IMR-90 (cell line): ENCODE measurements around the gene BAZ1A. TPM values are rescaled to one million over a fixed set of nuclear protein-coding genes. Genes with fewer than 3 reads are reported as not detected.

Source experiments
- ATAC-seq: fragments of 200-7000 bp; cut with Tn5 transposase; 2 replicates; pipeline ENCODE4 v1.9.1; 2020; ENCODE audit warnings: low read depth, mild to moderate bottlenecking, moderate library complexity
- BruUV-seq: library from RNA; stranded (reverse); fragments of 400-500 nt; replicated peaks from 2 replicates; lab custom pipeline; 2021; lab: Mats Ljungman, UMichigan
- CTCF ChIA-PET: fragments of 300-600 bp; formaldehyde crosslinking; extraction: SDS; loops from one replicate; lab custom pipeline; 2021; ENCODE audit warnings: antibody characterized with exemption; lab: Yijun Ruan, JAX
- POLR2A ChIA-PET: fragments of 300-600 bp; sonication (Branson Sonifier 250); formaldehyde crosslinking; loops from one replicate; lab custom pipeline; 2022; ENCODE audit warnings: antibody characterized with exemption; ENCODE audit not compliant: unreplicated experiment; lab: Charles Lee
- DNase-seq: peaks from one replicate; pipeline ENCODE4 v3.0.0; 2013
- H2AFZ ChIP-seq: replicated peaks from 2 replicates; pipeline ENCODE3; 2013; ENCODE audit warnings: low read length, mild to moderate bottlenecking; ENCODE audit not compliant: poor library complexity
- H2AK5ac ChIP-seq: 2 replicates; pipeline ENCODE4 v1.6.1; 2013; ENCODE audit warnings: low read depth, low read length, inconsistent platforms
- H2AK9ac ChIP-seq: replicated peaks from 2 replicates; pipeline ENCODE3; 2013; ENCODE audit warnings: mild to moderate bottlenecking, low read depth, low read length, moderate library complexity; ENCODE audit not compliant: poor library complexity
- H2BK120ac ChIP-seq: 2 replicates; pipeline ENCODE4 v1.6.1; 2013; ENCODE audit warnings: low read depth, low read length, inconsistent platforms
- H2BK15ac ChIP-seq: 3 replicates; pipeline ENCODE4 v1.6.1; 2013; ENCODE audit warnings: low read depth, low read length, inconsistent platforms
- H2BK20ac ChIP-seq: 2 replicates; pipeline ENCODE4 v1.6.1; 2013; ENCODE audit warnings: low read depth, mild to moderate bottlenecking, inconsistent platforms, low read length, moderate library complexity
- H2BK5ac ChIP-seq: 2 replicates; pipeline ENCODE4 v1.6.1; 2013; ENCODE audit warnings: mild to moderate bottlenecking, low read depth, low read length, inconsistent platforms; ENCODE audit not compliant: poor library complexity, severe bottlenecking
- H3K14ac ChIP-seq: replicated peaks from 2 replicates; pipeline ENCODE4 v1.6.1; 2013; ENCODE audit warnings: low read depth, low read length, inconsistent platforms
- H3K18ac ChIP-seq: 2 replicates; pipeline ENCODE4 v1.6.1; 2013; ENCODE audit warnings: low read depth, low read length, control low read depth
- H3K23ac ChIP-seq: 2 replicates; pipeline ENCODE4 v1.6.1; 2013; ENCODE audit warnings: low read depth, low read length, inconsistent platforms
- H3K27ac ChIP-seq: 2 replicates; pipeline ENCODE4 v1.5.1; 2013; ENCODE audit warnings: mild to moderate bottlenecking, control low read depth, low read length; ENCODE audit not compliant: insufficient read depth
- H3K27me3 ChIP-seq: 2 replicates; pipeline ENCODE4 v1.6.1; 2013; ENCODE audit warnings: low read length; ENCODE audit not compliant: control insufficient read depth, insufficient read depth
- H3K36me3 ChIP-seq: 2 replicates; pipeline ENCODE4 v1.6.1; 2013; ENCODE audit warnings: low read length, mixed read lengths; ENCODE audit not compliant: control insufficient read depth, insufficient read depth
- H3K4ac ChIP-seq: 2 replicates; pipeline ENCODE4 v1.6.1; 2013; ENCODE audit warnings: low read depth, low read length, inconsistent platforms
- H3K4me1 ChIP-seq: 2 replicates; pipeline ENCODE4 v1.6.1; 2013; ENCODE audit warnings: low read length, mixed read lengths; ENCODE audit not compliant: control insufficient read depth, insufficient read depth
- H3K4me2 ChIP-seq: 2 replicates; pipeline ENCODE4 v1.6.1; 2013; ENCODE audit warnings: low read depth, mild to moderate bottlenecking, control low read depth, low read length, moderate library complexity
- H3K4me3 ChIP-seq: 2 replicates; pipeline ENCODE4 v1.5.1; 2013; ENCODE audit warnings: low read depth, mild to moderate bottlenecking, control low read depth, low read length, moderate library complexity; ENCODE audit not compliant: insufficient read depth
- H3K56ac ChIP-seq: 2 replicates; pipeline ENCODE4 v1.6.1; 2013; ENCODE audit warnings: low read length, inconsistent platforms; ENCODE audit not compliant: insufficient read depth; ENCODE audit errors: extremely low read depth
- H3K79me1 ChIP-seq, 2 experiments: 2 replicates each; pipeline ENCODE4 v1.6.1; 2013; ENCODE audit warnings: low read length in 2 of 2, inconsistent platforms in 1 of 2, low read depth in 1 of 2
- H3K9ac ChIP-seq: 2 replicates; pipeline ENCODE4 v1.6.1; 2013; ENCODE audit warnings: low read depth, low read length, control low read depth
- H3K9me1 ChIP-seq: 2 replicates; pipeline ENCODE4 v1.6.1; 2013; ENCODE audit warnings: low read length, inconsistent platforms; ENCODE audit not compliant: insufficient read depth
- H3K9me3 ChIP-seq: 2 replicates; pipeline ENCODE4 v1.6.1; 2013; ENCODE audit warnings: low read length; ENCODE audit not compliant: control insufficient read depth, insufficient read depth
- H4K20me1 ChIP-seq: 2 replicates; pipeline ENCODE4 v1.6.1; 2013; ENCODE audit warnings: low read length, inconsistent platforms; ENCODE audit not compliant: insufficient read depth
- H4K5ac ChIP-seq: 2 replicates; pipeline ENCODE4 v1.6.1; 2013; ENCODE audit warnings: mild to moderate bottlenecking, low read depth, low read length, control low read depth
- H4K8ac ChIP-seq, 2 experiments: 2 replicates each; pipeline ENCODE4 v1.6.1; 2013; ENCODE audit warnings: low read depth in 2 of 2, low read length in 2 of 2, control low read depth in 1 of 2, inconsistent platforms in 1 of 2
- H4K91ac ChIP-seq: 2 replicates; pipeline ENCODE4 v1.6.1; 2013; ENCODE audit warnings: low read depth, low read length, inconsistent platforms; ENCODE audit not compliant: insufficient read depth
- BHLHE40 ChIP-seq: fragments of 150-350 bp; IDR thresholded peaks from 2 replicates; pipeline ENCODE4 v1.6.1; 2016; ENCODE audit warnings: mild to moderate bottlenecking, low read depth, low read length
- CHD1 ChIP-seq: IDR thresholded peaks from 2 replicates; pipeline ENCODE4 v1.6.1; 2012; ENCODE audit warnings: low read depth, low read length, improper control_type of control experiment
- FOS ChIP-seq: fragments of 150-350 bp; IDR thresholded peaks from 2 replicates; pipeline ENCODE4 v1.6.1; 2016; ENCODE audit warnings: low read depth, low read length
- MXI1 ChIP-seq: IDR thresholded peaks from 2 replicates; pipeline ENCODE4 v1.6.1; 2012; ENCODE audit warnings: low read depth, mild to moderate bottlenecking, low read length, moderate library complexity, borderline replicate concordance
- NFE2L2 ChIP-seq: fragments of 150-350 bp; IDR thresholded peaks from 2 replicates; pipeline ENCODE4 v1.6.1; 2016; ENCODE audit warnings: low read depth, mild to moderate bottlenecking, low read length
- RAD21 ChIP-seq: IDR thresholded peaks from 2 replicates; pipeline ENCODE4 v1.6.1; 2012; ENCODE audit warnings: low read length, improper control_type of control experiment
- RFX5 ChIP-seq: IDR thresholded peaks from 2 replicates; pipeline ENCODE4 v1.8.0; 2012; ENCODE audit warnings: low read depth, mild to moderate bottlenecking, low read length, moderate library complexity
- SMC3 ChIP-seq: fragments of 150-350 bp; IDR thresholded peaks from 2 replicates; pipeline ENCODE4 v1.6.1; 2016; ENCODE audit warnings: low read depth, mild to moderate bottlenecking, antibody characterized with exemption, low read length, moderate library complexity
- WGBS, 2 experiments: methylation state at CpG; one replicate each; pipeline versions ENCODE4 v1.1.5 to v1.1.7; 2013; ENCODE audit warnings: missing lambda C conversion rate in 2 of 2; ENCODE audit not compliant: insufficient read length in 1 of 2; ENCODE audit errors: extremely low coverage in 2 of 2; 5-methylcytosine and 5-hydroxymethylcytosine counted together
- dilution Hi-C: fragments of 300-500 bp; cut with HindIII; formaldehyde crosslinking; loops from one replicate; pipeline ENCODE4 v1.14.3; 2018; ENCODE audit warnings: low sequenced_read_pairs; ENCODE audit not compliant: unreplicated experiment
- in situ Hi-C: fragments of 300-500 bp; cut with MboI; formaldehyde crosslinking; loops from 3 replicates; pipeline ENCODE4 v1.14.3; 2019; ENCODE audit warnings: low sequenced_read_pairs, inconsistent platforms, mixed read lengths
- intact Hi-C: fragments of 100-400 bp; cut with micrococcal nuclease; formaldehyde crosslinking; loops from 2 replicates; pipeline ENCODE4 v1.10.0; 2022
- polyA plus RNA-seq, 3 experiments: library from polyadenylated mRNA; depleted of rRNA; stranded (reverse); fragments of >200 nt; gene quantifications; 2 replicates each; pipeline ENCODE4 v1.2.3, GENCODE V29; 2012; ENCODE audit warnings: low replicate concordance in 1 of 3
- total RNA-seq: library from RNA; depleted of rRNA; stranded (reverse); fragments of >200 nt; gene quantifications from 2 replicates; pipeline ENCODE4 v1.2.3, GENCODE V29; 2012
- TF ChIP-seq, protein P1 (sequence below): fragments of 150-350 bp; IDR thresholded peaks from 2 replicates; pipeline ENCODE4 v1.6.1; 2017; ENCODE audit warnings: mild to moderate bottlenecking, antibody characterized with exemption, low read length, low read depth

BAZ1A gene
- total and polyA plus RNA-seq, 2 of the 4 experiments (the other 2 are of a cell fraction) = 15.3 to 23.8 TPM

- peak overlapping the region; percentile 23; the same call in 1 of the 2 replicates for H3K27ac ChIP-seq
These were observed 163.1 kb downstream of the BAZ1A start for GRCh38 chr14:34711796-34712712.

More at GRCh38 chr14:34711796-34712712, 163.1 kb downstream of the BAZ1A start:
- H3K56ac ChIP-seq = no peak overlapping the region
- no peak overlapping the region; the same call in 1 of the 2 replicates for H3K9ac ChIP-seq
- no peak overlapping the region for H2AK9ac ChIP-seq
- DNase-seq = no peak
- peak overlapping the region; percentile 53 for H3K14ac ChIP-seq
- 0 out of 2 replicates have a peak, but pooled peaks cover 7% of the 10 kb centered on the region for H4K20me1 ChIP-seq
- ChIA-PET CTCF (interaction anchor here (0.6 to 3.5 kb wide), 2 partner anchors 11 to 114 kb away, joined by 5 to 11 read pairs; no protein-coding TSS in a partner anchor), POLR2A (interaction anchor here (0.8 kb wide), 1 partner anchor 85 kb away, joined by 10 read pairs; no protein-coding TSS in a partner anchor)
- dilution Hi-C loops (no loop called here), in situ Hi-C loops (no loop called here), intact Hi-C loops (no loop called here)
- H4K91ac ChIP-seq = no peak overlapping the region
- peaks cover 3% of the 10 kb centered on the region; the same call in 1 of the 2 replicates for H3K9me1 ChIP-seq
- H3K23ac ChIP-seq = peak overlapping the region; percentile 80; the same call in 1 of the 2 replicates
- H2AFZ ChIP-seq = no peak overlapping the region
- H3K79me1 ChIP-seq = peaks cover 12 to 33% of the 10 kb centered on the region in 2 experiments; a peak in 3 of 4 replicates
- H3K4me1 ChIP-seq = peaks cover 6% of the 10 kb centered on the region
- H3K36me3 ChIP-seq = peaks cover 7% of the 10 kb centered on the region
- H2BK20ac ChIP-seq = 0 out of 2 replicates have a peak overlapping the region, but pooled peaks have one; percentile 4
- peak overlapping the region; percentile 95 for H2BK5ac ChIP-seq
- TF ChIP-seq BHLHE40 = no peak
- no peak for TF ChIP-seq NFE2L2
- TF ChIP-seq SMC3 = no peak
- TF ChIP-seq FOS = no peak
- no peak for TF ChIP-seq RAD21
- no peak for TF ChIP-seq CHD1
- no peak for TF ChIP-seq MXI1
- no peak for TF ChIP-seq RFX5
- TF ChIP-seq, protein P1, sequence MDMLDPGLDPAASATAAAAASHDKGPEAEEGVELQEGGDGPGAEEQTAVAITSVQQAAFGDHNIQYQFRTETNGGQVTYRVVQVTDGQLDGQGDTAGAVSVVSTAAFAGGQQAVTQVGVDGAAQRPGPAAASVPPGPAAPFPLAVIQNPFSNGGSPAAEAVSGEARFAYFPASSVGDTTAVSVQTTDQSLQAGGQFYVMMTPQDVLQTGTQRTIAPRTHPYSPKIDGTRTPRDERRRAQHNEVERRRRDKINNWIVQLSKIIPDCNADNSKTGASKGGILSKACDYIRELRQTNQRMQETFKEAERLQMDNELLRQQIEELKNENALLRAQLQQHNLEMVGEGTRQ = no peak
- H4K8ac ChIP-seq = peak overlapping the region in 1 of 2 experiments; percentile 39; a peak in 2 of 4 replicates
- H3K4me3 ChIP-seq = no peak overlapping the region
- peak overlapping the region; percentile 62; the same call in 1 of the 2 replicates for H2BK120ac ChIP-seq
- H3K18ac ChIP-seq = peak overlapping the region; percentile 9; the same call in 1 of the 2 replicates
- peak overlapping the region; percentile 40; the same call in 1 of the 2 replicates for H2AK5ac ChIP-seq
- no peaks in the 10 kb centered on the region for H3K27me3 ChIP-seq
- H4K5ac ChIP-seq = no peak overlapping the region
- H3K4ac ChIP-seq = peak overlapping the region; percentile 43; the same call in 1 of the 2 replicates
- H3K9me3 ChIP-seq = no peaks in the 10 kb centered on the region
- no CpG with 5 or more reads among the region's 4 CpGs for WGBS, 2 experiments
- BruUV-seq = no TSS peak
- no peak overlapping the region; the same call in 2 of the 3 replicates for H2BK15ac ChIP-seq
- ATAC-seq = no peak
- peak overlapping the region; percentile 30; the same call in 1 of the 2 replicates for H3K4me2 ChIP-seq
